Measurements from ENCODE around the gene ACTR1B. TPM values are rescaled to one million over a fixed set of nuclear protein-coding genes. Genes with fewer than 3 reads are reported as not detected.

The ACTR1B gene
- total RNA-seq, 2 donors from 2014 or later = 40.8 to 71.5 TPM

DNA sequence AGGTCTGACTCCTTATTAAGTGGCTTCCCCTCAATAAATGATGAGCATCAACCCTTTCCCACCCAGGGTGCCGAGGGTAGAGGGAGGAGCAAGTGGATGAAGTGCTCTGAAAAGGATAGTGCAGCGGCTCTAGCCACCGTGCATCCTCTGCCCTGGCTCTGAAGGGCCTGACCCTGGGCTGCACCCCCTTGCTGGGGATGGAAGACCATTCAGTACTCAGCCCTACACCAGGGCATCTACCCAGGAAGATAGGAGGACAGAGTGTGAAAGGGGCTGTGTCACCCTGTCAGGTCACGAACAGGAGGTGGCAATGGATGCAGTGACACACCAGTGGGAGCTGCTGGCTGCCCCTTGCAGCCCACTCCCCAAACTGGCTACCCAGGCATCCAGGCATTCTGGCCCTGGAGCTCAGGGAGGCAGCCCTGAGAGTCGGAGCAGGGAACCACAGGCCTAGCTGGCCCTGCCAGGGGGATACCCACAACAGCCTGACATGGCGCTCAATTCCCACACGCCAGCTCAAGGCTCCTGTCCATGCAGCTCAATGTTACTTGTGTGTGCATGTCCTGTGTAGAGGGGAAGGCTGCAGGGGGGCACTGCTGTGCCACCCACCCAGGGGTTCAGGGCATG lies 7.6 kb downstream of the ACTR1B start:
- Histone ChIP-seq H3K27me3 (no peaks in the 10 kb centered on the region), H3K4me3 (no peak overlapping the region), H3K4me1 (peaks cover 0 to 17% of the 10 kb centered on the region in 2 donors), H3K27ac (no peak overlapping the region), H3K36me3 (peaks cover 56% of the 10 kb centered on the region), H3K9me3 (peaks cover 0 to 3% of the 10 kb centered on the region in 2 donors)
- TF ChIP-seq, protein P1, sequence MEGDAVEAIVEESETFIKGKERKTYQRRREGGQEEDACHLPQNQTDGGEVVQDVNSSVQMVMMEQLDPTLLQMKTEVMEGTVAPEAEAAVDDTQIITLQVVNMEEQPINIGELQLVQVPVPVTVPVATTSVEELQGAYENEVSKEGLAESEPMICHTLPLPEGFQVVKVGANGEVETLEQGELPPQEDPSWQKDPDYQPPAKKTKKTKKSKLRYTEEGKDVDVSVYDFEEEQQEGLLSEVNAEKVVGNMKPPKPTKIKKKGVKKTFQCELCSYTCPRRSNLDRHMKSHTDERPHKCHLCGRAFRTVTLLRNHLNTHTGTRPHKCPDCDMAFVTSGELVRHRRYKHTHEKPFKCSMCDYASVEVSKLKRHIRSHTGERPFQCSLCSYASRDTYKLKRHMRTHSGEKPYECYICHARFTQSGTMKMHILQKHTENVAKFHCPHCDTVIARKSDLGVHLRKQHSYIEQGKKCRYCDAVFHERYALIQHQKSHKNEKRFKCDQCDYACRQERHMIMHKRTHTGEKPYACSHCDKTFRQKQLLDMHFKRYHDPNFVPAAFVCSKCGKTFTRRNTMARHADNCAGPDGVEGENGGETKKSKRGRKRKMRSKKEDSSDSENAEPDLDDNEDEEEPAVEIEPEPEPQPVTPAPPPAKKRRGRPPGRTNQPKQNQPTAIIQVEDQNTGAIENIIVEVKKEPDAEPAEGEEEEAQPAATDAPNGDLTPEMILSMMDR (IDR thresholded peaks at IDR 0.05) = no peak
- no peak for DNase-seq (ENCODE audit: low spot score)

DNA sequence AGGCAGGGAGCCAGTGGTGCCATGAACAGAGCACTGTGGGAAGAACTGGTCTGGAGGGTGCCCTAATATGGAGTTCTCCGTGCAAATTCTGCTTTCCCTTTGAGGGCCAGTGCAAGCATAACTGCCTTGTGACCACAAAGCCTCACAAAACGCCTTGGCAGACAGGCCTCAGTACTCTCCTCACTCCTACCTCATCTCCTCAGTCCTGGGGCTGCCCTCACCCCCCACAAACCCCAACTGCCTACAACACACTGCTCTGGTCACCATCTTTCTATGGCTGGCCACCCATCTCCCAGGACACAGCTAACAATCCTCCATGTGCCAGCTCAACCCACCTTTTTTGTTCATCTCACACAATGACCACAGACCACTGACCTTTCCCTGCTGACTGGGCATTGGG lies 9.1 kb downstream of the ACTR1B start:
- DNase-seq (ENCODE audit: low spot score) = no peak
- peaks cover 0 to 3% of the 10 kb centered on the region in 2 donors for H3K9me3 ChIP-seq
- H3K36me3 ChIP-seq = peaks cover 63% of the 10 kb centered on the region
- no peak overlapping the region for H3K4me3 ChIP-seq
- peaks cover 0 to 2% of the 10 kb centered on the region in 2 donors for H3K4me1 ChIP-seq
- no peaks in the 10 kb centered on the region for H3K27me3 ChIP-seq
- TF ChIP-seq, protein P1 (IDR thresholded peaks at IDR 0.05) = no peak
- no peak overlapping the region for H3K27ac ChIP-seq

DNA sequence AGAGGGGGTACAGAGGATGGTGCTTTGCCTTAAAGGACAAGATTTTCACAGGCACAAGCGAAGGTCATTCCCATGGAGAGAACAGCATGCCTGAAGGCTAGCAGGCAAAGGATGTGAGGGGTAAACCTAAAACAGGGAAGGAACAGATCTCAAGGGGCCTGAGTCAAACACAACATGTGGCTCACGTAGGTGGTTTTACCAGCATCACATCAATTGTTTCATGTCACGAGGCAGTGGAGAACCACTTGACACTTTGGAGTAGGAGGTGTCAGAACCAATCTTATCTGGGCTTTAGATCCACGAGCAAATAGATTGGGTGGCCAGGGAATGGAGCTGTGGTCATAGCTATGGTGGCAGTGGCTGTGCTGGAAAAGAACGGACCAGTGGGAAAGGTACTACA lies 9.5 kb downstream of the ACTR1B start:
- H3K9me3 ChIP-seq = peaks cover 0 to 3% of the 10 kb centered on the region in 2 donors
- no peak for DNase-seq (ENCODE audit: low spot score)
- no peaks in the 10 kb centered on the region for H3K27me3 ChIP-seq
- H3K27ac ChIP-seq = no peak overlapping the region
- H3K4me3 ChIP-seq = no peak overlapping the region
- no peaks in the 10 kb centered on the region for H3K4me1 ChIP-seq
- TF ChIP-seq, protein P1 (IDR thresholded peaks at IDR 0.05) = no peak
- peaks cover 64% of the 10 kb centered on the region for H3K36me3 ChIP-seq

DNA sequence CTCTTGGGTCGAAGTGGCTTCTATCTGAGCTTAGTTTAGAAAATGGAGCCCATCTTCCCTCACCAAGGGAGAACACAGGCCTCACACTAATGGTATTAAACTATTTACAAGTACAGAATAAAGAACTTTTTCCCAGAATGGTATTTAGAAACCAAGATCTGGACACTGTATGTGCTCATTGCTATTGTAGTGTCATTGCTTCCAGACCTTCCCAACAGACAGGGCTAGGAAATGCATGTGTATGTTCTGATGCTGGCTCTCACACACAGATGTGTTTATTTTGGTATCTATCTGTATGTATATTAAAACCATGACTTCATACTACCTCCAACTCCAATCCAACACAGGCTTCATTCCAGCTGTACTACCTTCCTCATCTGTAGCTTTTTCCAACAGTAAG lies 10.0 kb downstream of the ACTR1B start:
- TF ChIP-seq, protein P1 (IDR thresholded peaks at IDR 0.05) = no peak
- H3K27ac ChIP-seq = no peak overlapping the region
- H3K4me3 ChIP-seq = no peak overlapping the region
- no peaks in the 10 kb centered on the region for H3K4me1 ChIP-seq
- no peak for DNase-seq (ENCODE audit: low spot score)
- H3K36me3 ChIP-seq = peaks cover 64% of the 10 kb centered on the region
- H3K27me3 ChIP-seq = no peaks in the 10 kb centered on the region
- peaks cover 0 to 3% of the 10 kb centered on the region in 2 donors for H3K9me3 ChIP-seq

DNA sequence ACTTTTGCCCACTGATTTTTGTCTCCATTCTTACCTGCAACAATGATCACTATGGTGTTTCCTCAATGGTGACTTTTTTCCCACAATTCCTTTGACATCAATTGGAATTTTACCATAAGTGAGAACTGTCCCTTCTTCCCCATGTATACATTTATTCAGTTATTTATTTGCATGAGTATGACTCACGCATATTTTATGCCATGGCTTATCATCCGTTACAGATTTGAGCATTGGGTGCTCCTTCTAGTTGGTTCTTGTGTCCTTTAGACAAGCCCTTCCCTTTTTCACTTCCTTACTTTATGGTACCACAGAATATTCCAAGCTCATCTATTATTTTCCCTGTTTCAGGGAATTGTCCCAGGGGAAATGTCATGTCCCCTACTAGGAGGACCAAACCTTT lies 10.4 kb downstream of the ACTR1B start:
- Histone ChIP-seq H3K9me3 (peaks cover 0 to 3% of the 10 kb centered on the region in 2 donors), H3K4me1 (no peaks in the 10 kb centered on the region), H3K27me3 (no peaks in the 10 kb centered on the region), H3K4me3 (no peak overlapping the region), H3K27ac (no peak overlapping the region), H3K36me3 (peaks cover 64% of the 10 kb centered on the region)
- no peak for DNase-seq (ENCODE audit: low spot score)
- TF ChIP-seq, protein P1 (IDR thresholded peaks at IDR 0.05) = no peak

DNA sequence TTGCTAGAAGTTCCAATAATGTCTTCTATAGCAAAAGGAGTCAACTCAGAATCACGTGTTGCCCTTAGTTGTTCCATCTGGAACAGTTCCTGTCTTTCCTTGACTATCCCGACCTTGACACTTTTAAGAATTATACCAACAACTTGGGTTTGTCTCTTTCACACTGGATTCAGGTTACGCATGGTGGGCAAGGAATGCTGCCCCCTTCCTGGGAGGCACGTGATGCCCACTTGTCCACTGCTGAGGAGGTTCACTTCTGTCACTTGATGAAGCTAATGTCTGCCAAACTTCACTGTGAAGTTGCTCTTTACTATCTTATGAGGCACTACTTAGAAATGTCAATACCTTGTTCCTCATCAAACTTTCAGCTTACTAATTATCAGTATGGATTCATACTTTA lies 12.7 kb downstream of the ACTR1B start:
- H3K36me3 ChIP-seq = peaks cover 56% of the 10 kb centered on the region
- H3K27me3 ChIP-seq = no peaks in the 10 kb centered on the region
- H3K4me3 ChIP-seq = no peak overlapping the region
- H3K9me3 ChIP-seq = peaks cover 0 to 3% of the 10 kb centered on the region in 2 donors
- no peak overlapping the region for H3K27ac ChIP-seq
- peaks cover 0 to 13% of the 10 kb centered on the region in 2 donors for H3K4me1 ChIP-seq
- DNase-seq (ENCODE audit: low spot score) = no peak
- TF ChIP-seq, protein P1 (IDR thresholded peaks at IDR 0.05) = no peak
